Measurements from ENCODE around the gene CD109.

The CD109 gene

GRCh38 chr6:73867411-73867810, 171.4 kb downstream of the CD109 start:
- DNase-seq: no peak

GRCh38 chr6:73870907-73871306, 174.9 kb downstream of the CD109 start:
- no peak for DNase-seq

- no peak for DNase-seq
Observed at GRCh38 chr6:73873081-73873480, 177.1 kb downstream of the CD109 start.
